ENCODE data around the gene DENND1A.

The DENND1A gene

DNA sequence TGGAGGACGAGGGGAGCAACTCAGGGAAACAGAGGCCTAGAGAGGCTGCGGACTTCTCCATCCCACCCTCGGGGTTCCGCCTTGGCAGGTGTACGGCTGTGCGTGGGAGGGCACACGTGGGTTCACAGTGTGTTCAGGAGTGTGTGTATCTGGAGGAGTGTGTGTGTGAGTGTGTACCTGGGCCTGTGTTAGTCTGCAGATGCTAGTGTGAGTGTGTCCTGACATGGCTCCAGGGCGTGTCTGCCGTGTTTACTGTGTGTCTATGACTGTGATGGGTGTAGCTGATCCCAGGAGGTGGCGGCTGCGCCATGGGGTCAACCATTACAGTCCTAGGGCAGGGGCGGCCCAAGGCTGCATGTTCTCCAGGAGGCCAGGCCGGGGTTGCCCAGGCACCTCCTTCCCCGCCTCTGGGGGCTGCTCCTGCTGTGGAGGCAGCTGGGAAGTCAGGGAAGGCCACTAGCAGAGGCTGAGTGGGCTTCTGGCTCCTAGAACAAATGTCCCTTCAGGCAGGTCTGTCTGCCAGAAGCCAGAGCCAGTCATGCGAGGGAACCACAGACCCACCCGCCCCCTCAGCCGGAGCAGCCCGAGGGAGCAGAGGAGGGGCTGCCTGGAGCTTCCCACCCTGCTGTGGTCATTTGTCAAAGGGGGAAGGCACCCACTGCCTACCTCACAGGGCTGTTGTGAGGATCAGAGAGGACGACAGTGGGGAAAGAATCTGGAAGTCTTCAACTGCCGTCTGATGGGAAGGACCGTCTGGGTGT is 552.5 kb downstream of the DENND1A start:
- no peak for DNase-seq

DNA sequence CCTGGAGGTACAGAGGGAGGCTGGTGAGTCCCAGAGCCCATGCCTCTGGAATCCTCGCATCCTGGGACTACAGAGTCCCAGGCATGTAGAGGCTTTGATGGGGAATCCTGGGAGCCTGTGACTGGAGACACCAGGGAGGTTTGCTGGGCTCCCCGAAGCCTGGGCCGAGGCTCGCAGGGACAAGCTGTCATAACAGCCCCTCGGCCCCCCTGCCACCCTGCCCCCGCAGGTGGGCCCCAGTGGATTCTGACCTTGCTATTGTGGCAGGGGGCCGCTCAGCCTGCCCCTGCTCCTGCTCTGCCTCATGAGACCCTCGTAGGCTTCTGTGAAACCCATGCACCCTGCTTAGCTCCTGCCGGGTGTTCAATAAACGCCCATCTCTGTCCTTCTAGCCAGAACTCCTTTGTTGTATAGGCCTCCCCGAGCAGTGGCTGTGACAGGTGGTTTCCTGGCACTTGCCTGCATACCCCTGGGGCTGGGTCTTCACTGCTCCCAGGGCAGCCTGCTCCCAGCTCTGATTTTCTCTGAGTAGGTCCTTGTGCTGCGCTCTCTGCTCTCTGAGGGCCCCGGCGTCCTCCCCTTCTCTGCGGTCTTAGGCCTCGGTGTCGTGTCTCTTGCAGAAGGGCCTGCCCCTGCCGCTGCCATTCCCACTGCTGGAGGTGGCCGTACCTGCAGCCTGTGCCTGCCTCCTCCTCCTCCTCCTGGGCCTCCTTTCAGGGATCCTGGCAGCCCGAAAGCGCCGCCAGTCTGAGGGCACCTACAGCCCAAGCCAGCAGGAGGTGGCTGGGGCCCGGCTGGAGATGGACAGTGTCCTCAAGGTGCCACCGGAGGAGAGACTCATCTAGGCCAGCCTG is 553.5 kb downstream of the DENND1A start:
- DNase-seq: no peak

DNA sequence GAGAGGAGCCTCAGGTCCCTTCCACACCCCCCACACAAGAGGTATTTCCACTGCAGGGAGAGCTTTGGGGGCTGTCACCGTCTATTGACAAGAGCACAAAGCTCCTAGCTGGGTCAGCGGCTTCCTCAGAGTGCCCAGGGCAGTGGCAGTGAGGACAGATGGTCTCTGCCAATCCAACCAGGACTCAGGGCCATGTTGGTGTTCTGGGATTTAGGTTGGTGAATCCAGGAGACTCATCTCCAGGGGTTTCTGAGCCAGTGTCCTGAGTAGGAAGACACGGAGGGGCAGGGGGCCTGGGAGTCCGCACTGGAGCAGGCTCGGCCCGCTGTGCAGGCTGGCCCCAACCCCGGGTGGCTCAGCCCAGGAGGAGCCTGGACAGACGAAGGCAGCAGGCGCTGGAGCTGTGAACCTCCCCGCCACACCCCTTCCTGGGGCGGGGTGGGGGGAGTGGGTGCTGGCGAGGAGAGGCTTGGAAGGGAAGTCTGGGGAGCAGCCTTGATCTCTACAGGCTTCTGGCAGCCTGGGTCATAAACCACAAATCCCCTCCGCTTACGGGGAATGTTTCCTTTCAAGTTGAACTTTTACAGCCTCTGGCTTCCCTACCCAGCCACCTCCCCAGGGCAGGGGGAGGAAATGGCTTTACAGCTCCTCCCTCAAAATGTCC is 554.3 kb downstream of the DENND1A start:
- no peak for DNase-seq

DNA sequence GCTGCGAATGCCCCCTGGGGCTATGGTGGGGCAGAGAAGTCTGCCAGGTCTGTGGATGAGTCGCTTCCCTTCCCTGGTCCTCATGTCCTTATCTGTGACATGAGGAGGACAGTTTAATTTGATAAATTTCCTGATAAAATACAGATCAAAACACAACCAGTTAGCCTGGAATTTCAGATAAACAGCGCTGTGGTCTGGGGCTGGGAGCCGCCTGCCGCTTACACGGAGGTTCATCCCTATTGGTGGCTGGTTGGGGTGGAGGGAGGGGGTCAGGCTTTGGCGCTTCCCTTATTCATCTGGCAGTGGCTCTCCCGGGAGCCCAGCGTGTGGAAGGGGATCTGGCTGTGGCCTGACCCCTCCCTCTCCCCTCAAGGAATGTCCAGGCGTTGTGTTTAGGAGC is 556.0 kb downstream of the DENND1A start:
- no peak for DNase-seq

DNA sequence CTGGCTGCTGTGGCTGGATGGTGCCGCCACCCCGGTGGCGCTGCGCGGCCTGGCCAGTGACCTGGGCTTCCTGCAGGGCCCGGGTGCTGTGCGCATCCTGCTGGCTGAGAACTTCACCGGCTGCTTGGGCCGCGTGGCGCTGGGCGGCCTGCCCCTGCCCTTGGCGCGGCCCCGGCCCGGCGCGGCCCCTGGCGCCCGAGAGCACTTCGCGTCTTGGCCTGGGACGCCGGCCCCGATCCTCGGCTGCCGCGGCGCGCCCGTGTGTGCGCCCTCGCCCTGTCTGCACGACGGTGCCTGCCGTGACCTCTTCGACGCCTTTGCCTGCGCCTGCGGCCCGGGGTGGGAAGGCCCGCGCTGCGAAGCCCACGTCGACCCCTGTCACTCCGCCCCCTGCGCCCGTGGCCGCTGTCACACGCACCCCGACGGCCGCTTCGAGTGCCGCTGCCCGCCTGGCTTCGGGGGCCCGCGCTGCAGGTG is 556.4 kb downstream of the DENND1A start:
- DNase-seq: no peak

DNA sequence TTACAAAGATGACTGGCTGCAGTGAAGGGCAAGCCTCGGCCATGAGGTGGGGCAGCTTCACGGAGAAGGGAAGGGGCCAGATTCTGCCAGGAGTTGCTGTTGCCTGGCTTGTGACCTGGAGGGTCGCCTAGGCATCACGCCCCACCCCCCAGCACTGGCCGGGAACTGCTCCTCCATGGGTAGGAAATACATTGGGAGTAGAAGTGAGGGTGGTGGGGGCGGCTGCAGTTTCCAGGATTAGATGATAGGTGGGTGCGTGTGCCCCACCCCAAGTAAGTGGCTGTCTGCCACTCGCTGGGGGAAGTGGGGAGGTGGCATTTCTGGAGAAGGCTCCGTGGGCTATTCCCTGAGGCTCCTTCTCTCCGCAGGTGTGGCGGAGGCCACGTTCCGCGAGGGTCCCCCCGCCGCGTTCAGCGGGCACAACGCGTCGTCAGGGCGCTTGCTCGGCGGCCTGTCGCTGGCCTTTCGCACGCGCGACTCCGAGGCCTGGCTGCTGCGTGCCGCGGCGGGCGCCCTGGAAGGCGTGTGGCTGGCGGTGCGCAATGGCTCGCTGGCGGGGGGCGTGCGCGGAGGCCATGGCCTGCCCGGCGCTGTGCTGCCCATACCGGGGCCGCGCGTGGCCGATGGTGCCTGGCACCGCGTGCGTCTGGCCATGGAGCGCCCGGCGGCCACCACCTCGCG is 557.0 kb downstream of the DENND1A start:
- DNase-seq: no peak

DNA sequence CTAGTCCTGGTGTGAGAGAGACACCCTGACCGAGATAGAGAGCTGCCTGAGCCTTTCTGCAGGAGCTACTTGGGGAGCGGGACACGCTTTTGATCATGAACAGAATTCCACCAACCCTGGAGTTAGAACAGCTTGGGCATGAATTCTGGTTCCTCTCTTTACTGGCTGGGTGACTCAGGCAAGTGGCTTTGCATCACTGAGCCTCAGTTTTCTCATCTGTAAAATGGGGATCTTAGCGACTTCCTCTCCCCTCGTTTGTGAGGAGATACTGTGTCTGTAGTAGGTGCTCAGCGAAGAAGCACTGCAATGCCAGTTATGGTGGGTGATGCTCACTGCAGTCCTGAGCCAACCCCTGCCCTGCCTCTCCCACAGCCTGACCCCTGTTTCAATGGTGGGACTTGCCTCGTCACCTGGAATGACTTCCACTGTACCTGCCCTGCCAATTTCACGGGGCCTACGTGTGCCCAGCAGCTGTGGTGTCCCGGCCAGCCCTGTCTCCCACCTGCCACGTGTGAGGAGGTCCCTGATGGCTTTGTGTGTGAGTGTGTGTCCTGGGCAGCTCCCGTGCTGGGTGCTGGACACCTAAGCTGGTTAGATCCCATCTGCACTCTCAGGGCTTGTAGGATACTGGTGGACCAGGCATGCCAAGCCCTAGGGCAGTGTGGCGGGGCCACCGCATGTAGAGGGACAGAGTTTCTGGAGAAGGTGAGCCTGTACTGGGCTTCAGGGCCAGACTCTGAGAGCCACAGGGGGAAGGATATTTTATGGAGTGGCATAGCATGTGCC is 557.9 kb downstream of the DENND1A start:
- no peak for DNase-seq

DNA sequence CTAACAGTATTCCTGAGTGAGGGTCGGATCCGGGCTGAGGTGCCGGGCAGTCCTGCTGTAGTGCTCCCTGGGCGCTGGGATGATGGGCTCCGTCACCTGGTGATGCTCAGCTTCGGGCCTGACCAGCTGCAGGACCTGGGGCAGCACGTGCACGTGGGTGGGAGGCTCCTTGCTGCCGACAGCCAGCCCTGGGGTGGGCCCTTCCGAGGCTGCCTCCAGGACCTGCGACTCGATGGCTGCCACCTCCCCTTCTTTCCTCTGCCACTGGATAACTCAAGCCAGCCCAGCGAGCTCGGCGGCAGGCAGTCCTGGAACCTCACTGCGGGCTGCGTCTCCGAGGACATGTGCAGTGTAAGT is 558.7 kb downstream of the DENND1A start:
- no peak for DNase-seq

DNA sequence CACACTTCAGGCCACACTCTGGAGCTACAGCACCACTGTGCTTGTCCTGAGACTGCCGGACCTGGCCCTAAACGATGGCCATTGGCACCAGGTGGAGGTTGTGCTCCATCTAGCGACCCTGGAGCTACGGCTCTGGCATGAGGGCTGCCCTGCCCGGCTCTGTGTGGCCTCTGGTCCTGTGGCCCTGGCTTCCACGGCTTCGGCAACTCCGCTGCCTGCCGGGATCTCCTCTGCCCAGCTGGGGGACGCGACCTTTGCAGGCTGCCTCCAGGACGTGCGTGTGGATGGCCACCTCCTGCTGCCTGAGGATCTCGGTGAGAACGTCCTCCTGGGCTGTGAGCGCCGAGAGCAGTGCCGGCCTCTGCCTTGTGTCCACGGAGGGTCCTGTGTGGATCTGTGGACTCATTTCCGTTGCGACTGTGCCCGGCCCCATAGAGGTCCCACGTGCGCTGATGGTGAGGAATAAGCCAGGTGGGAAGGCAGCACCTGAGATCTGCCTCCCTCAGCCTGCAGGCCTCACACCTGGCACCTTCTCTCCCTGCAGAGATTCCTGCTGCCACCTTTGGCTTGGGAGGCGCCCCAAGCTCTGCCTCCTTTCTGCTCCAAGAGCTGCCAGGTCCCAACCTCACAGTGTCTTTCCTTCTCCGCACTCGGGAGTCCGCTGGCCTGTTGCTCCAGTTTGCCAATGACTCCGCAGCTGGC is 559.2 kb downstream of the DENND1A start:
- no peak for DNase-seq

DNA sequence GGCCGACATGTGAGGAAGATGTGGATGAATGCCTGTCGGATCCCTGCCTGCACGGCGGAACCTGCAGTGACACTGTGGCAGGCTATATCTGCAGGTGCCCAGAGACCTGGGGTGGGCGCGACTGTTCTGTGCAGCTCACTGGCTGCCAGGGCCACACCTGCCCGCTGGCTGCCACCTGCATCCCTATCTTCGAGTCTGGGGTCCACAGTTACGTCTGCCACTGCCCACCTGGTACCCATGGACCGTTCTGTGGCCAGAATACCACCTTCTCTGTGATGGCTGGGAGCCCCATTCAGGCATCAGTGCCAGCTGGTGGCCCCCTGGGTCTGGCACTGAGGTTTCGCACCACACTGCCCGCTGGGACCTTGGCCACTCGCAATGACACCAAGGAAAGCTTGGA is 559.8 kb downstream of the DENND1A start:
- DNase-seq: no peak

DNA sequence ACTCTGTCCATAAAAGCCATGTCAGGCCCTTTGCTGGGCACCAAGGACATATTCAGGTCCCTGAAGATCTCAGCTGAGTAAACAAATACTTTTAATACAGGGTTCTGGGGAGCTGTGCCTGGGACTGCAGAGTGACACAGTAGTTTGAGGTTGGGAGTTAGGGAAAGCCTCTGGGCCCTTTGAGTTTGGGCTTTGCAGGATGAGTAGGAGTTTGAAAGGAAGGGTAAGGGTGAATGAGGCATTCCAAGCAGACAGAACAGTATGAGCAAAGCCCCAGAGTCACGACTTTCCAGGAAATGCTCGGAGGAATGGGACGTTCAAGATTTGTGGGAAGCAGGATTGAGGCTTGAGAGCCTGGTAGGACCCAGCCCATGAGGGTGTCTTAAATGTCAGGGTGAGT is 560.6 kb downstream of the DENND1A start:
- DNase-seq: no peak

DNA sequence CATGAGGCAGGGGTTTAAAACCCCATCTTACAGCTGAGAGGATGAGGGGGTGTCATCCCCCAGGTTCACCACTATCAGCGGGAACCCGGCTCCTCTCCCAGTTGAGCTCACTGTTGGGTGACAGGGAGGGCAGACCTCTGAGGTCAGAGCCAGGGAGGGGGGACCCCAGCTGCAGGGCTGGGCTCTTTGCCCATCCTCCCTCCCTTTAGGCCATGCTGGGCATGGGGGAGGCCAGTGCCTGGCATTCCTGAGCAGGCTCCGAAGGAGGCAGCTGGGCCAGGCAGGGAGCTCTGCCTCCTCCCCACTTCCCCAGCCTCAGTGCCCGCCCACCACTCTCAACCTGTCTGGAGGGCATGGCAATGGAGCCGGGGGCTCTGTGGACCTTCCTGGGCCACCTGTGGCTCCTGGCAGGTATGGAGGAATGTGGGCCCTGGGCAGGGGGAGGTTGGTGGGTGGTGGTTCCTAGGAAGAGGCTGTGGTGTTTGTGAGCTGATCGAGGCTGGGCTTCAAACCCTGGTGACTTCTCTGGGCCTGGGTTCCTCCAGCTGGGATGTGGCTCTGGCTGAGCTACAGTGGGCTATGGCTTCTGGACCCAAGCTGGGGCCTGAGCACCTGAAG is 561.3 kb downstream of the DENND1A start:
- DNase-seq: no peak

DNA sequence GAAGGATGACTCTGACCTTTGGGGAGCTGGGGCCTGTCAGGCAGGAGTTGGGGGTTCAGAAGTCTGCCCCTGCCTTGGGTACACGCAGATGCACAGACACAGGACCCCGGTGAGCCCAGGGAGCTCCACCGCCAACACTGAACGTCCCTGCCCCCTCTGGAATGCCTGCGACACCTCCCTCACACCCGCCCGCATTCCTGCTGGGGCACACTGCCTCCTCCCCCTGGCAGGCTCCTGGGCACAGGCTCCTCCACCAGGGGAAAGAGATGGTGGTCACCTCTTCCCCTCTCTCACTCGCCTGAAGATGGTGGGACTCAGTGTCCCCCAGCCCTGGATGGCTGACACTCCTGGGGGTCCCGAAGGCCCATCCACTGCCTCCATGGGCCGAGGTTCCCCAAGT is 561.9 kb downstream of the DENND1A start:
- no peak for DNase-seq

DNA sequence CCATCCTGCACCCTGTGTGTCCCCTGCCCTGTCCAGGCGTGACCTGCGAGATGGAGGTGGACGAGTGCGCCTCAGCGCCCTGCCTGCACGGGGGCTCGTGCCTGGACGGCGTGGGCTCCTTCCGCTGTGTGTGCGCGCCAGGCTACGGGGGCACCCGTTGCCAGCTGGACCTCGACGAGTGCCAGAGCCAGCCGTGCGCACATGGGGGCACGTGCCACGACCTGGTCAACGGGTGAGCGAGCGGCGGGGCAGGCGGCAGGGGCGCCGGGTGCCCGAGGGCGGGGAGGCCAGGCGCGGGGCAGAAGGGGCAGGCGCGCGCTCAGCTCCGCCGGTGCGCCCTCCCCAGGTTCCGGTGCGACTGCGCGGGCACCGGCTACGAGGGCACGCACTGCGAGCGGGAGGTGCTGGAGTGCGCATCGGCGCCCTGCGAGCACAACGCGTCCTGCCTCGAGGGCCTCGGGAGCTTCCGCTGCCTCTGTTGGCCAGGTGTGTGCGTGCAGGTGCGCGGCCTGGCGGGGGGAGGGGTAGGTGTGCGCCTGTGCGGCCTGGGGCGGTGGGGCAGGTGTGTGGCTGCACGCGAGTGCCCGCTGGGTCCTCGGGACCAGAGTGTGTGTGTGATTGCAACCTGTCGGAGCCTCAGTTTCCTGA is 563.9 kb downstream of the DENND1A start:
- DNase-seq: no peak

DNA sequence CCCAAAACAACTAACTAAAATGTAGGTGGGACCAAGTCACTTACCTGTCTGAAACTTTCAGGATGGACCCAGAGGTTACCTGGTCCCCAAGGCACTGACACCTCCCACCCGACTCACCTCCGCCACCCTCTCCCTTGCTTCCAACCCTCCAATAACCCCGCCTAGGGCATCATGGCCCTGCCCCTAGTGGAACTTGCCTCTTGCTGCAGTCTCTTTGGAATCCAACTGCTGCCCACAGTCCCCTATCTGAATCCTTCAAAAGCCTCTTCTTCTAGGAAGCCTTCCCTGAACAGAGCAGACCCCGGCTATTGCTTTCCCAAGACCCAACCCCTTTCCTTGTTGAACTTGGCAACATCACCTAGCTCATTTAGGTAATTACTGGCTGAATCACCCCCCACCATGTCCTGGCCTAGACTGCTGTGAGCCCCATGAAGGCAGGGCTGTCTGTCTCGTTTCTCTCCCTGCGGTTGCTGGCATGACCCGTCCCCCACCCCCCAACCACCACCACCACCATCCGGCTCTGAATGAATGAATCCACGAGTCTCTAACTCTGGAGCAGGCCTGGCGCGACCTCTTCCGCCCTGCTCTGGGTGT is 564.5 kb downstream of the DENND1A start:
- DNase-seq: no peak

DNA sequence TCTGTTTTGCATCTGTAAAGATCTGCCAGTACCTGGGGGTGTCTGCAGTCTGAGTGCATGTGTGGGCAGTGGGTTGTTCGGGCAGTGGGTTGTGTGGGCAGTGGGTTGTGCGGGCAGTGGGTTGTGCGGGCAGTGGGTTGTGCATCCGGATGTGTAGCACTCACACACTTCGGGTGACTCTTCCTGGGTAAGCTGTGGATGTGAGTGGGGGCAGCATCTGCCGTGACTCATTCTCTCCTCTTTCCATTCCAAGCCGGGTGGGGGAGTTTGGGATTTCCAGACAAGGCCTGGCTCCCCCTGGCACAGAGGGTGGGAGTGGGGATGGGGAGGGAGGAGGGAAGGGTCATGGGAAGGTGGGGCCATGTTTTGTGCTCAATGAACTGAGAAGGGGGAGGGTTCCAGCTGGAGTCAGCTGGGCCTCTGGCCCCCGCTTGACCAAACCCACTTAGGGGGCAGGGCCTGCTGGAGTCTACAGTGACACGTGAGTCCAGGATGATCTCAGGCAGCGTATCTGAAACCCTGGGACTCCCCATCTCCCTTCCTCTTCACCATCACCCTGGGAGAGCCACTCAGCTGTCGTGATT is 565.6 kb downstream of the DENND1A start:
- no peak for DNase-seq

DNA sequence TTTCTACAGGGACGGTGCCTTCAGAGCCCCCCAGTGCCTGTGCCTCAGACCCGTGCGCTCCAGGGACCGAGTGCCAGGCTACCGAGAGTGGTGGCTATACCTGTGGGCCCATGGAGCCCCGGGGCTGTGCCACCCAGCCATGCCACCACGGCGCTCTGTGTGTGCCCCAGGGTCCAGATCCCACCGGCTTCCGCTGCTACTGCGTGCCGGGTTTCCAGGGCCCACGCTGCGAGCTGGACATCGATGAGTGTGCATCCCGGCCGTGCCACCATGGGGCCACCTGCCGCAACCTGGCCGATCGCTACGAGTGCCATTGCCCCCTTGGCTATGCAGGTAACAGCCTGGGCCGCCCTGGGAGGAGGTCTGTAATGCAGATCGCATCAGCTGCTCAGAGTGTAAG is 567.1 kb downstream of the DENND1A start:
- no peak for DNase-seq

DNA sequence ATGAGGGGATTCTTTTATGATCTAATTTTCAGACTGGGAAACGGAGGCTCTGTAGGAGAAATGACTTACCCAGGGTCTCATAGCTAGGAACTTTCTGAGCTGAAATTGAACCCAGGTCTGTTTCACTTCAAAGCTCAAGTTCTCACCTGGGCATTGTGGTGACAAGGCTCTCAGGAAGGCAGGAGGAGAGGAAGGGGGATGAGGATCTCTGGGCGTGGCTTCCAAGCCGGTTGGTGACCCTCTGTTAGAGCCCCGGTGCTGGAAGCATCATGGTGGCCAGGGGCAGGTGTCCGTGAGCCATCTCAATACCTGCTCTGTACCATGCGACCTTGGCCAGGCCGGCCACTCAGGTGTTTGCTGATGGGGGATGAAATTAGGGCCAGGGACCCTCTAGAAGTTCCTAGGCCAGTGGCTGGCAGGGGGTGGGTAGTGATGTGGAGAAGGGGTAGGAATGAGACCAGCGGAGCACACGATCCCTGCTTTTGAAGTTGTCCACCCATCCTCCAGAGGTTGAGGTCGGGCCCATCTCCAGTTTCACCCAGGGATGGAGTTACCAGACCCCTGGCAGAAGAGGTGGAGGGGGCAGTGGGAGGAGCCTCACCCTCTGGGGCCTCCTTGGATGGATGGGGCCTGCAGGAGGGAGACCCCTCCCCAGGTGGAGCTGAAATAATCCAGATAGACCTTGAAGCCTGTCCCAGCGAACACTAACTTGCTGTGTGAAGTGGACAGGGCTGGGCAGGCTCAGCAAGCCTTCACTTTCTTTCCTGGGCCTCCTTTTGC is 568.0 kb downstream of the DENND1A start:
- DNase-seq: no peak

All from NCI-H2029 treated with DMSO at 0.1 percent for 48 hours (cell line).